HG03108 (cell line): ENCODE results near the gene TEX11.

Source experiments
- ATAC-seq: cut with Tn5 transposase; IDR thresholded peaks from one replicate; pipeline ENCODE4 v1.9.1; 2021; ENCODE audit warnings: moderate library complexity; ENCODE audit not compliant: unreplicated experiment

The TEX11 gene

GRCh38 chrX:70498129-70498528, 410.4 kb downstream of the TEX11 start:
- ATAC-seq: no peak

DNA sequence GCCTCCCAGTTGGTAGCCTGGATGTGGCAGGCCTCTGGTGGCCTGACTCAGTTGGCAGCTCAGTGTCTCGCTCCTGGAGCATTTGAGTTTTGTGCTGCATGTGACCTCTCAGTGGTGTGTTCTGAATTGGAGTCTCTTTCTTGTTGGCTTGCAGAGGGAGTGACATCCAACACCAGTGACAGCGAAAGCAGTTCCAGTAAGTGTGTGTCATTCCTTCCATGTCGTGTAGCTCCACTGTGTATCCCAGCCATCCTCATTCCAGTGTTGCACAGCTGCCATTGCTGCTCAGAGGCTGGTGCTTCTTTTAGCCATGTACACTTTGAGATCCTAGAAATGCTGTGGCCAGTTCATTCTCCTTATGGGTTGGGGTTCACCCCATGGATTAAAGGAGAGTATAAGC, 411.5 kb downstream of the TEX11 start:
- no peak for ATAC-seq

DNA sequence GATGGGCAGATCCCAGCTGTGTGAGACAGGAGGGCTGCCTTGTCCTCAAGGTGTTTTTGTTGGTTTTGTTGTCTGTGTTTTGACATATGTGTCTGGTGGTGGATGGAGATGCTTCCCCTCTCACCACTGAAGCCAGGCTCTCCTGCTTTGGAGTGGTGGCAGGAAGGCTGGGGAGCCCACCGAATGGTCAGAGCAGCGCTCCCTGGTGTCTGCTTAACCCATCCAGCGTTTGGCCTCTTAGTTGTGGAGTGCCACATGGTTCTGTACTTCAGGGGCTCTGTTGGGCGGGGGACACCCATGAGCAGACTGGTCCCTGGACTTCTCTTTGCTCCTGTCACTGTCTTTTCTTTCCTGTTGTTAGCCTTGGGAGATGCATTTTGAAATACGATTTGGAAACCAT, 412.0 kb downstream of the TEX11 start:
- ATAC-seq: no peak

DNA sequence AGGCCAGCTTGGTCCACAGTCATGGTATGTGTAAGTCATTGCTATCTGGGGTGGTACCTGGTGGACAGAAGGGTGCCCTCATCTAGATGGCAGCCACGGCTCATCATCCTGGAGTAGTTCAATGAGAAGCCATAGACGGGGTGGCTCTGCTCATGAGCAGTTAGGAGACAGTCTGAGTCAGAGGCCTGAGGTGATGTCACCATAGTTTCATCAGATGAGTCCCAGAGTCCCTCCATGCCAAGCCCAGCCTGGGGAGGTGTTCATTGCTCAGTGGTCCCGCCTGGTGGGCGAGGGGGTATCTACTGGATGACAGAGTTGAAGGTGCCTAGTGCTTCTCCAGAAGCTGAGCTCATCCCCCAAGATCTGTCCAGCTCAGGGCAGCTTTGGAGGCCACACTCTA, 414.1 kb downstream of the TEX11 start:
- ATAC-seq: no peak

DNA sequence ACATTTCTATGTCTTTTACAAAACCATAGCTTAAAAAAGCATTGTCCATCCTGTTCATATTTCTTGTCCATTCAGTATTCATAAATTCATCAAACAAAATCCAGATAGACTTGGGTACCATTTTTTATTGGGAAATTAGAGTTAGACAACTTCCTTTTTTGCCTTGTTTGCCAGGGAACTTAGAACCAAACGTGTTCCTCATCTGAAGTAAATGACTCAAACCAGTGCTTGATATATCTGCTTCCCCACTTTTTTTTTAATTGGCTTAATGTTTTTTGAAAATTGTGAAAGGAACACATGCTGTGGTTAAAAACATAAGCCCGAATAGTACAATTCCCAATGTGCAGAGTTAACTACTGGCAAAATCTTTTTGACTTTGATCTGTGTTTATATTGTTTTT, 419.7 kb downstream of the TEX11 start:
- ATAC-seq: no peak

- no peak for ATAC-seq
These were observed 423.0 kb downstream of the TEX11 start for GRCh38 chrX:70485466-70485865.

GRCh38 chrX:70482300-70482699, 426.2 kb downstream of the TEX11 start:
- ATAC-seq: no peak

GRCh38 chrX:70481471-70482270, 426.8 kb downstream of the TEX11 start:
- ATAC-seq: no peak

DNA sequence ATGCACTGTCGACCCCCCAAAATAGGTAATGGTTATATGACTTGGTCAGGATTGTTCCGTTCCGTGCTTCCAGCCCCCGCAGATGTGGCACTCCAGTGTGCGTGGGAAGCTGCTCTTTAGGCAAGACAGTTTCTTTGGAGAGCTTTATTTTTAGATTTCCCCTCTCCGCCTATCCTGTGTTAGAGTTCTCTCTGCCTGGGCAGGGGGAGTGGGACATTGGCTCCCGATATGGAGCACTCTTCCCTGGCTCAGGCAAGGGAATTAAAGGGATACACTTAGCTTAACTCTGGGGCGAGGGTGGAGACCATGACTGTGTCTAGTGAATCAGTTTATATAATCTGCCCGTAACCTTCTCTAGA, 427.9 kb downstream of the TEX11 start:
- ATAC-seq: no peak

- ATAC-seq: no peak
These were observed 428.4 kb downstream of the TEX11 start for GRCh38 chrX:70479922-70480659.

DNA sequence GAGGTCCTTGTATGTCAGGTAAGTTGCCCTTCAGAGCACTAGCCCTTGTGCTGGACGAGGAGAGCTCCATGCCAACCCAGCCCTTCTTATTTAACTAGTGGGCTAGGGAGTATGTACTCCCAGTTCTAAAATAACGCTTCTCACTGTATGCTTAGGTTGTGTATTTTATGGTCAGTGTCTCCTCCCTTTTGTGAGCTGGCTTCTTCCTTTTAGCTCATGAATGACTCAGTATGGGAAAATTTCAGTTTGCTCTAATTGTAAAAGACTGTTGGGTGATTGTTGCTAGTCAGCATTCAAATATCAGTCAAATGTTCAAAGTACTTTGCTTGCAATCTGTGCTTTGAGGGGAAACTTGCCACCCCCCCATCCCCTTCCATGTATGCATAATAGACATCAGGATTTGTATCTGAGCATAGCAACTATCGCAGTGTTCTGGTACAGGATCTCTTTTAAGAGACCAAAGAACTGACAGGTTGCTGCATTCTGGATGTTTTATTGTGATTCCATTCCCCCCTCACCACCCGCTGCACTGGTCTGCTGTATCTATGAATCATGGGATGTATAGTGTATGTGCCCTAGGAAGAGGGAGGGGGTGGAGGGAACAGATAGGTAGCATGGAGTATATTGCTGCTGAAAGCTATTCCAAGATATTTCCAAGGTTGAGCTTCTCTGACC, 429.1 kb downstream of the TEX11 start:
- no peak for ATAC-seq
